CD4-positive, alpha-beta T cell treated with Interleukin-21 for 1 hour (primary cell): ENCODE data around the gene XPC.
A peak's percentile ranks its signal among the peaks of the same experiment; 100 is the strongest.
"Not testable (repeated sequence)": the region's sequence is repeated elsewhere in the genome, so short reads cannot be mapped to it uniquely, and the experiment has no call there.

Experiments
- DNase-seq: peaks from one replicate; pipeline ENCODE4 v3.0.0-alpha.2; 2020

The XPC gene

DNA sequence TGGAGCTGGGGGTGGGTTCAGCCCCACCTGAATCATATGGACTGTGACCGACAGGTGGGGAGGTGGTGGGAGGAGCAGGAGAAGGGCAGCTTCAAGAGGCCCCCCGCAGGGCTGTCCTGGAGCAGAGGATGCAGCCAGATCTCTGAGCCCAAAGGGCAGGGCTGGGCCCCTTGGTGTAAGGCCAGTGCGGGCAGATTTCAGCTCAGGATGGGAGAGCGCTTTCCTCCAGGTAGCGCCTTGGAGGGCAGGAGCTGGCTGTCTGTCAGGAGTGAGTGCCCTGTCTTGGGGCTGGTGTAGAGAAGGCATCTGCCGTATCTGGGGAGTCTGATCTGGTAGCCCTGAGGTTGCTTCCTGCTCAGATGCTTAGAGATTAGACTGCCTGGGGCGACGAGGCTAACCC is 46.3 kb downstream of the XPC start:
- no peak for DNase-seq

GRCh38 chr3:14131134-14131533 is 47.3 kb downstream of the XPC start:
- no peak for DNase-seq

GRCh38 chr3:14130707-14131106 is 47.7 kb downstream of the XPC start:
- no peak for DNase-seq

- no peak for DNase-seq
These were observed 48.2 kb downstream of the XPC start for GRCh38 chr3:14130230-14130629.

DNA sequence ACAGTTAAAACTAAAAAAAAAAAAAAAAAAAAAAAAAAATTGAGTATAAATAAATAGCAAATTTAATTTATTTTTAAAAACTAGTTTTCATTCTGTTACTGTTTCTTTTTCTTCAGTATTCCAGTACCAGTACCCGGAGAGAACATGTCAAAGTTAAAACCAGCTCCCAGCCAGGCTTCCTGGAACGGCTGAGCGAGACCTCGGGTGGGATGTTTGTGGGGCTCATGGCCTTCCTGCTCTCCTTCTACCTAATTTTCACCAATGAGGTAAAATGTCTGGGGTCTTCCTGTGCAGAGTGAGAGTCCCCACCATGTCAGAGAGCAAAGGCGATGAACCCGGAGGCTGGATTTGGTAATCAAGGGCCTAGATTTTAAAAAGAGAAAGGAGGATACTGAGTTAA is 49.1 kb downstream of the XPC start:
- no peak for DNase-seq

DNA sequence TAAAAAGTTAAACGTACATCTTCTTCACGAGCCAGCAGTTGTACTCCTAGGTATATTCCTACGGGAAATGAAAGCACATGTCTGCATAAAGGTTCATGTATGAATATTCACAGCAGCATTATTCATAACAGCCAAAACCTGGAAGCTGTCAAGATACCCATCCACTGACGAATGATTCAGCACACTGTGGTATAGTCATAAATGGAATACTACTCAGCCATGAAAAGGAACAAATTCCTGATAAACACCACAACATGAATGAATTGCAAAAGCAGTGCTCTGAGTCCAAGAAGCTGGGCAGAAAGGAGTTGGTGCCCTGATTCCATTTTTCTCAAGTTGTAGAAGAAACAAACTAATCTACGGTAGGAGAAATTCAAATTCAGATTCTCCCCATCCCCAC is 49.7 kb downstream of the XPC start:
- DNase-seq = no peak

DNA sequence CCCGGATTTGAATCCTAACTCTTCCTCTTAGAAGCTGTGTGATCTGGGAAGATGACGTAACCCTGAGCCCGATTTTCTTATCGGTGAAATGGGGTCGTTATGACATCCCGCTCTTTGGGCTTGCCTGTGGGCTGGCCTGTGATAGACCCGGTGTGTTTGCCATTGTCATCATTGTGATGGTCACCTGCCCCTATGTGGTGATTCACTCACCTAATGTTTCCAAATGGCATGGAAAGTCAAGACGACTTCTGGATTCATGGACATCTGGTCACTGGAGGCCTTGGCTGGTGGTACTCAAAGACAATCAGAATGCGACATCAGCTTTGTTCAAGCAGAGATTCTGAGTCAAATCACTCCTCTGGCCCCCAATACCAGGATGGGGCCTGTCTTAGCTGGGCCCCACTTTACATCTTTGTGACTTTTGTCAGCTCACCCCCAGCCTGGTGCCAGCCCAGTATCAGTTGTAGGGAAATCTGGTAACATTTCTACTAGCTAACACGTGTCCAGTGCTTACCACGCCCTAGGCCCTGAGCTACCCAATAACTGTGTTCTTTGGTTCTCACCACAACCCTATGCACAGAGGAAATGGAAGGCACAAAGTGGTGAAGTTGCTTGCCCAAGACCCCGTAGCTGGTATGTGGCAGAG is 50.8 kb downstream of the XPC start:
- DNase-seq = no peak

DNA sequence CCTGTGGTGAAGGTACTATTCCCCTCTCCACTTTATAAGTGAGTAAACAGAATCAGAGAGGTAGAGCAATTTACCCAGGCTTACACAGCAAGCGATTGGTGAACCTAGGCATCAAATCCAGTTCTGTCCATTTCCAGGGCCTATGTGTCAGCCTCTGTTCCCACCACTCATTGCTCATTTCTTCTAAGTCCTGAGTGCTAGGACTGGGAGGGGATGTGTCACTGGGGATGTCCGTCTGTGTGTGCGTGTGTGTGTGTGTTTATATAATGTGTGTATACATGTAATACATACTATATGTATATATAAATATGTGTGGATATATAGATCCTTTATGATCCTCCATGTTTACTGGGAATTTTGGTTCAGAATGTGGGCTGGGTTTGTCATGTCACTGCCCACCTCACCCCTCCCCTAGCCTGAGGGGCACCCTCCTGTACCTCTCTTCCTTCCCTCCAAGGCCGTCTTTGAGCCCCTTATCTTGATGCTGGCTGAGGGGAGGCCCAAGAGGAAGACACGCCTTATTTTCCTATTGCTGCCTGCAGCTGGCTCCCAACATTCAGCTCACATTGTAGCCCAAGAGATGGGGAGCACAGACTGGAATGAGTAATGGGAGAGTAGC is 51.4 kb downstream of the XPC start:
- DNase-seq = no peak

DNA sequence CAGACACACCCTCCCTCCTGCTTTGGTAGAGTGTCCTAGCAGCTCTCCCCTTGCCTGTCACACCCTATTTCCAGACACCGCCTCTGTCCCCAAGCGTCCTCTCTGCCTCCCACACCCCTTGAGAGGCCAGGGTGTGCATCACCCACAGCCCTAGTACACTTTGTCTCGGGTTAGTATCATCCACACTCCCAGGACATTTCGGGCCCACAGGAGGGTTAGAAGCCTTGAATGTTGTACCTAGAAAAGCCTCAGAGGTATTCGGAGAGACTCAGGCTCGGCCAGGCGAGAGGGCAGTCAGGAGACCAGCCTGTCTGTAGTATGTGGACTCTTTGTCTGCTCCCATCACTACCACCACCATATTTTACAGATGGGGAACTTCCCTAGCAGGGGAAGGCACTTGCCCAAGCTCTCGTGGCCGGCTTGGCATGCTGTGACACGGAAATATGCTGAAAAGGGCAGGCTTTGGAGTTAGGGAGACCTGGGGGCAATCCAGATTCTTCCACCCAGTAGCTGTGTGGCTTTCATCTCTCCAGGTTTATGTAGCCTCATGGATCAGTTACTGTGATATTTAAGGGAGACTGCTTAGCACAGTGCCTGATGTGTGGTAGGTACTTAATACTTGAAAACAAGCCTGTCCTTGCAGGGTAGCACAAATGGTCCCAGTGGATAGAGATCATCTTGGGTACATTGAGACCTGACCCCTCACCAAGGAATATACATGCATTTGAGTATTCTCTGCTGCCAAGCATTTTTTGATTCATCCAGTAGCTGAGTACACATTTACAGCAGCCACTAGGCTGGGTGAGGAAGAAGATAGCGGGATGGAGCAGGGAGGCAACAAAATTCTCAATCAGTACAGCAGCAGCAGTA is 52.1 kb downstream of the XPC start:
- DNase-seq = no peak

DNA sequence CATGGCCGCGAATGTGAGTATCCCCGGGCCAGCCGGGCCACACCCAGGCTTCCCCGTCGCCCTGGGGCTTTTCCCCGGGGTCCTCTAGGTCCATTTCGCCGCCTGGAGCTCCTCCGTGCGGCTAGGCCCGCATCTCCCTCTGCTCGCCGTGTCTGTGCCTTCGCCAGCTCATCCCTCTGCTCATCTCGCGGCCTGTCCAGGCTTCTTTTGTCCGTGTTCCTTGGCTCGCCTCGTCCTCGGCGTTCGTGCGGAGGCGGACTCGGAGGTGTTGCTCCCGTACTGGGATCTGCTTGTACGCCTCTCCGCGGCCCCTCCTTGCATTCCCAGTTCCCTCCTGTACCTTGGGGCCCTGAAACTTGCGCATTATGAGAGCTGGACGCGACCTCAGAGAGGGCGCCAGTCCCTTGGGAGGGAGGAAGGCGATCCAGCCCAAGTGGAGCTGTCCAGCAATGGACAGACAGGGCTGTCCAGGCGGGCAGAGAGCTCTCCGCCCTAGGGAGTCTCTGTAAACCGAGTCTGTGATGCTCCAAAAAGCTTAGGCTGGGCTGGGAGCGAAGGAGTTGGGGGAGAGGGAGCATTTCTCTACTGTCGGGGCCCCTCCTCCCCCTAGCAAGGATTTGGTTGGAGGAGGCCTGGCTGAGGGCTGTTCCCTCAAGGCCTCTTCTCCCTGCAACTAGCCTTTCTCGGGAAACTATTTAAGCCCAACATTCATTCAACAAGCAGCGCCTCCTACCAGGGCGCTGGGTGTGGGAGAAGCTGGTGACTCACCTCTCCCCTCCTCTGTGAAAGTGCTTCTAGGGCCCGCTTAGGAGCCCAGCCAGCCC is 53.0 kb downstream of the XPC start:
- DNase-seq = peak; percentile 61

DNA sequence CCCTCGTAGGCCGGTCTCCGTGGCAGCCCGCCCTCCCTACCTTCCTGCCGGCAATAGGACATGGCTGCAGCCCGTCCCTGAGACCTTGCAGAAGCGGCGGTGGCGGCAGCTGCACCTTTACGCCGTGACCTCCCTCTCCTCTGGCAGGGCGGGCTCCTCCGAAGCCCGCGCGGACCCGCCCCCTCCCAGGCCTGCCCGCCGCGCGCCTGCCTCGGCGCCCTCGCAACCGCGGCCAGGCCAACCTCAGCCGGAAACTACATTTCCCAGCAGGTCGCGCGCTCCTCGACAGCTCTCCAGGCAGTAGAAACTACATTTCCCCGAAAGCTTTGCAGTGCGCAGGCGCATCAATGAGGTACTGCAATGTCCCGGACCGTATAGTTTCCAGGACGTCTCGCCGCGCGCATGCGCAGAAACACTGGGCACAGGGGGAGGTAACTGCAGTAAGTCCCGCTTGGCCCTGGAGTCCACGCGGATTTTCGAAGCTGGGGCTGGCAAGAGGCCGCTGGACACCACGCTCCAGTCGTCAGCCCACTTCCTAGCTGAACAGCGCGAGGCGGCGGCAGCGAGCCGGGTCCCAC is 53.7 kb downstream of the XPC start, which contains the start of the genes CHCHD4 and TMEM43:
CHCHD4 (minus strand) TSS at position 256 of the 578 bp plus-strand sequence; CDS start at position 62, 194 bp downstream.
TMEM43 (plus strand) TSS at position 438 of the 578 bp plus-strand sequence. CDS start 142 bp downstream, outside the sequence.
- DNase-seq = peak; percentile 99

DNA sequence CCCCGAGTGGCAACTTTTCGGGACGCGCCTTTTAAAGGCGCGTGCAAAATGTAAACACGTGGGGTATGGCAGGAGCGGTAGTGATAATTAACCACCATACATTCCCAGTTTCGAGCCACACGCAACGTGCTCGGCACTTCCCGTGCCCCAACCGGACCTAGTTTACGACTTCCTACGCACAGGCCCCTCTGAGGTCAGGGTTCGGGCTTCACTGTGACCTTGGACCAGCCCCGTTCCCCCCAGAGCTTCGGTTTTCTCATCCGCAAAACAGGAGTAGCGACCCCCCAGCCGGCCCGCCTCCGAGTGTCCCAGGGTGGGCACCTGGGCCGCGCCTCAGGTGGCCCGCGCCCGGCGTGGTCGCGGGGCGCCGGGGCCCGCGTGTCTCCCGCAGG is 54.2 kb downstream of the XPC start:
- peak; percentile 66 for DNase-seq

DNA sequence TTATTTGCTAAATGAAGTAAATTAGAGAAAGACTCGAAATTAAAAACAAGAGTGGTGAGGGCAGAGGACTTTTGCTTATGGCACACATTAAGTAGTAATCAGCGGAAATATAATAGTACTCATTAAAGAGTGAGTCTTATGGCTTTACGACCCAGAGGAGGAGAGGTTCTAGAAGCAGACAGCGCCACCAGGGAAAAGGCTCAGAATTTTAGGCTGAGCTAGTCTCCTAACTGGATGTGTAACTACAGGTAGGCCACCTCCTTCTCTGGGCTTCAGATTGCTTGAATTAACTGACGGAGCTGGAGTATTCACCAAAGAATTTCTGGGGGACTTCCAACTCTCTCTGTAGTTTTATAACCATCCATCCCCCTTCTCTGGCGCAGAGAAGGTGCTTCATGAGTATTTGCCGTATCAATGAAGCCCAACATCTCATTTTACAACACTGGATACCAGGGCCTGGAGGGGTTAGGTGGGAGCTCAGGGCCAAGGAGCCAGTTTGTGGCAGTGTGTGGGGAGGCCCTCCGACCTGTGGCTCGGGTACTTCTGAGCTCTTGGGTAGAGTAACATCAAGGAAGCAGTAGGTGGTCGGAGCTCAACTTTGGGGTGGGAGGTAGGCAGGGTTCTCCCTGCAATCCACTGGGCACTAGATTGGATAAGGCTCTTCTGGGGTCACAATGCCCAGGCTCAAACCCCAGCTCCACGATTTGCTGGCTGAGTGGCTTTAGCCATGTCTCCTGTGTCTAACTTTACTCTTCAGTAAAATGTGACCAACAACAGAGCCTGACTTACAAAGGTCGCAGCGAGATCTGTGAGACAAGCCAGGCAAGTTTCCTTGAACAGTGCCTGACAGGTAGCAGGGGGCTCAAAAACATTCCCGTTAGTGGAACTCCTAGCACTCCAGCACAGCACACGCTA is 54.8 kb downstream of the XPC start:
- no peak for DNase-seq

- DNase-seq = no peak
These were observed 56.1 kb downstream of the XPC start for GRCh38 chr3:14122301-14122700.

GRCh38 chr3:14121859-14122258 is 56.5 kb downstream of the XPC start:
- DNase-seq = no peak

DNA sequence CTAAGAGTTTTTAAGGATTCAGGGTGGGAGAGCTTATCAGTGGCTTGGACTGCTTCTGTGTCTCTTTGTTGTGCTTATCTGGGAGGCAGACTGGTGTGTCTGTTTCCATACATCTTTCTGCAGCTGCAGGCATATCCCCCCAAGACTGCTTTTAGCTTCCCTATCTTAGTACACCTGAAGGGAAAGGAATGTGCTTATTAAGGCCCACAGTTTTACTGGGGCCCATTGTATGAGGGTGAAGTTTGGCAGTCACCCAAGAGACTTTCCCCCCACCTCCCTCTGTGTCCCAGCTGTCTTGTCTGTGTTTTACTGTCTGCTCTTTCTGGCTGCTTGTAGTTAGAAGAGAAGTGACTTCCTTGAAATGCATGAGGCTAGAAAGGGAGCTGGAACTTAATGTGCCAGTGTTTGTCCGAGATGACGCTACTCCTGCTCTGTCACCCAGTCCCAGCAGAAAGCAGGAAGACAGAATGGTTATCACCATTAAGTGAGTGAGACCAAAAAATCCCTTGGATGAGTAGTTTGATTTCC is 57.4 kb downstream of the XPC start:
- DNase-seq = not testable (repeated sequence)

- no peak for DNase-seq
These were observed 58.1 kb downstream of the XPC start for GRCh38 chr3:14120111-14120920.

DNA sequence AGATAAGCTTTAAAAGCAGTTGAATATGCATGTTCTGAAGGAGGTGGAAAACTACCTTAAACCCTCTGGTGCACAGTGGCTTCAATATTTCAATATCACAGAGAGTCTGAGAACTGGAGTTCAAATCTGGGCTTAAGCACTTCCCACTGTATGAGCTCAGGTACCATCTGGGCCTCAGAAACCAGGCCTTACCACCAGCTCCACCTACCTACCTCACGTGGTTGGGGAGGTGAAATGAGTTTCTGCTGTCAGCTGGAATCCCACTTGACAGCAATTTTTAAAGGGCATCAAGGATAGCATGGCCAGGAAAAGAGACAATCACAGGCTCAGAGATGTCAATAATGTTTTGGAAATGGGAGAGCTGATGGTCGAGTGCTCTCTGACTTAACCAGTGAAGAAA is 58.8 kb downstream of the XPC start:
- DNase-seq = no peak

GRCh38 chr3:14118400-14119381 is 59.7 kb downstream of the XPC start:
- DNase-seq = no peak
